ENCODE results near the gene CTXND1. TPM values are rescaled to one million over a fixed set of nuclear protein-coding genes. Genes with fewer than 3 reads are reported as not detected.
A peak's percentile ranks its signal among the peaks of the same experiment; 100 is the strongest.

Gene CTXND1
- total and polyA plus RNA-seq, 2 of the 4 experiments (the other 2 are of a cell fraction), result not detected

- 16% methylated on average over 4 of the region's 7 CpGs; no CpG with 5 or more reads in 1 of the 2 experiments for WGBS, 2 experiments (ENCODE audit: extremely low coverage in 2 of 2, insufficient read length in 1 of 2)
- no peak overlapping the region for H2BK120ac ChIP-seq (ENCODE audit: low read depth, low read length)
- no TSS peak for BruUV-seq (replicated peaks)
- no peaks in the 10 kb centered on the region for H4K20me1 ChIP-seq (ENCODE audit: insufficient read depth, low read length)
- H3K23ac ChIP-seq (ENCODE audit: low read depth, low read length), result no peak overlapping the region
- dilution Hi-C loops (cut with HindIII; ENCODE audit: low sequenced_read_pairs, unreplicated experiment) (no loop called here), intact Hi-C loops (cut with micrococcal nuclease) (no loop called here), in situ Hi-C loops (cut with MboI; ENCODE audit: low sequenced_read_pairs) (no loop called here)
- no peak overlapping the region for H4K8ac ChIP-seq (ENCODE audit: low read depth in 2 of 2, low read length in 2 of 2)
- no peaks in the 10 kb centered on the region for H3K36me3 ChIP-seq (ENCODE audit: control insufficient read depth, insufficient read depth, low read length)
- H2BK5ac ChIP-seq (ENCODE audit: low read depth, low read length, poor library complexity, severe bottlenecking), result no peak overlapping the region
- peaks cover 76% of the 10 kb centered on the region for H3K27me3 ChIP-seq (ENCODE audit: control insufficient read depth, insufficient read depth, low read length)
- no peak overlapping the region for H3K27ac ChIP-seq (ENCODE audit: insufficient read depth, low read length)
- DNase-seq (peak; percentile 3), ATAC-seq (ENCODE audit: low read depth) (peak; percentile 37)
- no peaks in the 10 kb centered on the region for H3K79me1 ChIP-seq (ENCODE audit: low read depth in 1 of 2, low read length in 2 of 2)
- no peak overlapping the region for H3K56ac ChIP-seq (ENCODE audit: extremely low read depth, insufficient read depth, low read length)
- H4K91ac ChIP-seq (ENCODE audit: insufficient read depth, low read depth, low read length), result no peak overlapping the region
- no peaks in the 10 kb centered on the region; the same call in 1 of the 2 replicates for H3K4me1 ChIP-seq (ENCODE audit: control insufficient read depth, insufficient read depth, low read length)
- no peak overlapping the region for H3K4me3 ChIP-seq (ENCODE audit: insufficient read depth, low read depth, low read length)
- H3K18ac ChIP-seq (ENCODE audit: low read depth, low read length), result no peak overlapping the region
- H4K5ac ChIP-seq (ENCODE audit: low read depth, low read length), result no peak overlapping the region
- peaks cover 3% of the 10 kb centered on the region; the same call in 1 of the 2 replicates for H3K9me3 ChIP-seq (ENCODE audit: control insufficient read depth, insufficient read depth, low read length)
- no peak overlapping the region for H3K14ac ChIP-seq (replicated peaks; ENCODE audit: low read depth, low read length)
- no peak overlapping the region for H3K4me2 ChIP-seq (ENCODE audit: low read depth, low read length)
- no peak overlapping the region for H3K9ac ChIP-seq (ENCODE audit: low read depth, low read length)
- ChIA-PET POLR2A (ENCODE audit: unreplicated experiment) (no interaction called here), CTCF (interaction anchor here (0.6 kb wide), 1 partner anchor 36 kb away, joined by 4 read pairs; no protein-coding TSS in a partner anchor)
- no peak overlapping the region for H2AFZ ChIP-seq (replicated peaks; ENCODE audit: low read length, poor library complexity)
- no peak overlapping the region for H2AK9ac ChIP-seq (replicated peaks; ENCODE audit: low read depth, low read length, poor library complexity)
- TF ChIP-seq RCOR1 (IDR thresholded peaks at IDR 0.05; ENCODE audit: insufficient replicate concordance, low read length), result no peak
- no peak for TF ChIP-seq RAD21 (IDR thresholded peaks at IDR 0.05; ENCODE audit: low read length)
- no peak for TF ChIP-seq CTCF (conservative IDR thresholded peaks at IDR 0.05; ENCODE audit: low read depth, low read length)
- no peak for TF ChIP-seq ELK1 (IDR thresholded peaks at IDR 0.05; ENCODE audit: borderline replicate concordance, low read depth, low read length)
- TF ChIP-seq POLR2A (IDR thresholded peaks at IDR 0.05; ENCODE audit: low read depth, low read length), result no peak
- TF ChIP-seq BHLHE40 (IDR thresholded peaks at IDR 0.05; ENCODE audit: low read depth, low read length), result no peak
- TF ChIP-seq CEBPB (IDR thresholded peaks at IDR 0.05; ENCODE audit: low read depth, low read length), result no peak
- TF ChIP-seq MXI1 (IDR thresholded peaks at IDR 0.05; ENCODE audit: borderline replicate concordance, low read depth, low read length), result no peak
- no peak for TF ChIP-seq CHD1 (IDR thresholded peaks at IDR 0.05; ENCODE audit: low read depth, low read length)
- no peak for TF ChIP-seq MAZ (IDR thresholded peaks at IDR 0.05; ENCODE audit: borderline replicate concordance, low read depth, low read length)
- TF ChIP-seq RFX5 (IDR thresholded peaks at IDR 0.05; ENCODE audit: low read depth, low read length), result no peak
- TF ChIP-seq USF2 (IDR thresholded peaks at IDR 0.05; ENCODE audit: low read depth, low read length), result no peak
- TF ChIP-seq MAFK (IDR thresholded peaks at IDR 0.05; ENCODE audit: low read depth, low read length), result no peak
- no peak for TF ChIP-seq FOS (IDR thresholded peaks at IDR 0.05; ENCODE audit: low read depth, low read length)
- no peak for TF ChIP-seq NFE2L2 (IDR thresholded peaks at IDR 0.05; ENCODE audit: low read depth, low read length)
- no peak overlapping the region for H2BK20ac ChIP-seq (ENCODE audit: low read depth, low read length)
- H3K9me1 ChIP-seq (ENCODE audit: insufficient read depth, low read length), result no peaks in the 10 kb centered on the region
- H2BK15ac ChIP-seq (ENCODE audit: low read depth, low read length), result no peak overlapping the region
- H2AK5ac ChIP-seq (ENCODE audit: low read depth, low read length), result no peak overlapping the region
- no peak overlapping the region for H3K4ac ChIP-seq (ENCODE audit: low read depth, low read length)
These were observed 5.6 kb downstream of the CTXND1 start for GRCh38 chr15:80246425-80246894.

Data from IMR-90 (cell line).